Measurements from ENCODE around the gene SLC2A5.

Gene SLC2A5

GRCh38 chr1:9066945-9067807 lies 2.3 kb downstream of the SLC2A5 start:
- 69% methylated on average over 19 of the region's 24 CpGs for WGBS
- no peaks in the 10 kb centered on the region for H3K79me1 ChIP-seq (replicated peaks; ENCODE audit: low read length, poor library complexity, severe bottlenecking)

GRCh38 chr1:9065213-9065751 lies 4.2 kb downstream of the SLC2A5 start:
- no peak overlapping the region for H3K27ac ChIP-seq (ENCODE audit: low read length, poor library complexity, severe bottlenecking)

More at GRCh38 chr1:9066945-9067807, 2.3 kb downstream of the SLC2A5 start:
- no peak overlapping the region for H3K4me3 ChIP-seq (ENCODE audit: insufficient read depth in 1 of 2, low read depth in 1 of 2, low read length in 2 of 2)
- H3K18ac ChIP-seq (ENCODE audit: low read depth in 1 of 2, low read length in 2 of 2): peak overlapping the region; percentile 79 to 99
- H3K36me3 ChIP-seq (ENCODE audit: control insufficient read depth in 1 of 2, insufficient read depth in 2 of 2, low read depth in 1 of 2, low read length in 2 of 2): no peaks in the 10 kb centered on the region
- peak overlapping the region; percentile 25 for H2AK5ac ChIP-seq (ENCODE audit: low read length, severe bottlenecking)
- H3K9ac ChIP-seq (ENCODE audit: low read length): peak overlapping the region; percentile 67
- peak; percentile 91 for DNase-seq
- no peaks in the 10 kb centered on the region for H3K27me3 ChIP-seq (ENCODE audit: control insufficient read depth in 1 of 2, insufficient read depth in 1 of 2, low read length in 2 of 2)
- H4K8ac ChIP-seq (ENCODE audit: low read length): peak overlapping the region; percentile 83
- H2BK5ac ChIP-seq (ENCODE audit: low read depth, low read length, poor library complexity, severe bottlenecking): no peak overlapping the region
- no peak overlapping the region for H3K4me2 ChIP-seq (ENCODE audit: low read length, poor library complexity, severe bottlenecking)
- no peaks in the 10 kb centered on the region for H3K9me3 ChIP-seq (ENCODE audit: control insufficient read depth, low read length)
- H3K14ac ChIP-seq (ENCODE audit: low read length in 2 of 2): peak overlapping the region in 1 of 2 experiments; percentile 92
- no peak overlapping the region for H3K27ac ChIP-seq (ENCODE audit: low read length, poor library complexity, severe bottlenecking)
- H3K23ac ChIP-seq (ENCODE audit: low read length in 2 of 2): no peak overlapping the region
- peaks cover 23% of the 10 kb centered on the region for H3K4me1 ChIP-seq (ENCODE audit: control insufficient read depth, insufficient read depth, low read depth, low read length)
- peak overlapping the region; percentile 80 for H2BK120ac ChIP-seq (ENCODE audit: low read depth, low read length)
- H3K4ac ChIP-seq (ENCODE audit: low read depth in 1 of 2, low read length in 2 of 2): peak overlapping the region; percentile 76 to 92
- H4K91ac ChIP-seq (ENCODE audit: low read length): peak overlapping the region; percentile 71
- H2AFZ ChIP-seq (ENCODE audit: low read depth, low read length): no peak overlapping the region
- H2BK15ac ChIP-seq (ENCODE audit: low read depth, poor library complexity, severe bottlenecking): no peak overlapping the region
- peak overlapping the region; percentile 80 to 100 for H2BK12ac ChIP-seq (ENCODE audit: low read length in 2 of 2)

GRCh38 chr1:9062846-9063245 lies 6.6 kb downstream of the SLC2A5 start:
- no peak for DNase-seq
- WGBS: 90% methylated on average over 3 of the region's 5 CpGs

More at GRCh38 chr1:9065213-9065751, 4.2 kb downstream of the SLC2A5 start:
- Histone ChIP-seq H2BK120ac (ENCODE audit: low read depth, low read length) (no peak overlapping the region), H3K4me3 (ENCODE audit: insufficient read depth in 1 of 2, low read depth in 1 of 2, low read length in 2 of 2) (no peak overlapping the region), H3K23ac (ENCODE audit: low read length in 2 of 2) (no peak overlapping the region), H2BK15ac (ENCODE audit: low read depth, poor library complexity, severe bottlenecking) (peak overlapping the region; percentile 76), H3K18ac (ENCODE audit: low read depth in 1 of 2, low read length in 2 of 2) (peak overlapping the region; percentile 64 to 65), H2BK12ac (ENCODE audit: low read length in 2 of 2) (peak overlapping the region; percentile 27 to 91), H3K9me3 (ENCODE audit: control insufficient read depth, low read length) (no peaks in the 10 kb centered on the region), H2BK5ac (ENCODE audit: low read depth, low read length, poor library complexity, severe bottlenecking) (no peak overlapping the region), H3K9ac (ENCODE audit: low read length) (peak overlapping the region; percentile 71), H3K4ac (ENCODE audit: low read depth in 1 of 2, low read length in 2 of 2) (no peak overlapping the region), H3K27me3 (ENCODE audit: control insufficient read depth in 1 of 2, insufficient read depth in 1 of 2, low read length in 2 of 2) (no peaks in the 10 kb centered on the region), H2AK5ac (ENCODE audit: low read length, severe bottlenecking) (peak overlapping the region; percentile 27), H3K4me1 (ENCODE audit: control insufficient read depth, insufficient read depth, low read depth, low read length) (peaks cover 29% of the 10 kb centered on the region), H3K36me3 (ENCODE audit: control insufficient read depth in 1 of 2, insufficient read depth in 2 of 2, low read depth in 1 of 2, low read length in 2 of 2) (peaks cover 0 to 3% of the 10 kb centered on the region in 2 experiments), H3K4me2 (ENCODE audit: low read length, poor library complexity, severe bottlenecking) (no peak overlapping the region), H3K79me1 (replicated peaks; ENCODE audit: low read length, poor library complexity, severe bottlenecking) (no peaks in the 10 kb centered on the region), H2AFZ (ENCODE audit: low read depth, low read length) (no peak overlapping the region), H4K91ac (ENCODE audit: low read length) (peak overlapping the region; percentile 77), H4K8ac (ENCODE audit: low read length) (peak overlapping the region; percentile 76), H3K14ac (ENCODE audit: low read length in 2 of 2) (no peak overlapping the region)
- 82% methylated on average over 7 of the region's 7 CpGs for WGBS
- no peak for DNase-seq

DNA sequence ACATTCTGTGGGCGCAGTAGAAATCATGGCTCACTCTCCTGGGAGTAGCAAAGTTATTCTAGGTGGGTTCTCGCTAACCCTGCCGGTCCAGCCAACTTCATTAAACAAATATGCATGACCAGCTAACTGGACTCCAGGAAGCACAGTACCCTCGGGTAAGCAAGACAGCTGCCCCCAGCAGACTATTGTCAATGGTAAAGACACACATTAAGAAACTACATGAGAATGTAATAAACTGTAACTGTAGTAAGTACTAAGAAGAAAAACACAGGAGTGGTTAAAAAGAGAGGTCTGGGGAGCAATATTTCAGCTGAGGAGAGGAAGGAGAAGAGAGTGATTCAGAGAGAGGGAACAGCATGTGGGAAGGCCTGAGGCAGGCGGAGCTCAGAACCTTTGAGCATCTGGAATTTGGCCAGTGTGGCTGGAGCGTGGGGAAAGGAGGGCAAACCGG lies 7.4 kb downstream of the SLC2A5 start:
- no peak overlapping the region for H2BK12ac ChIP-seq (ENCODE audit: low read length in 2 of 2)
- H3K14ac ChIP-seq (ENCODE audit: low read length in 2 of 2): no peak overlapping the region
- H4K8ac ChIP-seq (ENCODE audit: low read length): peak overlapping the region; percentile 30
- H3K23ac ChIP-seq (ENCODE audit: low read length in 2 of 2): no peak overlapping the region
- peaks cover 22% of the 10 kb centered on the region for H3K4me1 ChIP-seq (ENCODE audit: control insufficient read depth, insufficient read depth, low read depth, low read length)
- H3K27ac ChIP-seq (ENCODE audit: low read length, poor library complexity, severe bottlenecking): peak overlapping the region; percentile 42
- no peak overlapping the region for H2BK120ac ChIP-seq (ENCODE audit: low read depth, low read length)
- H3K4ac ChIP-seq (ENCODE audit: low read depth in 1 of 2, low read length in 2 of 2): peak overlapping the region in 1 of 2 experiments; percentile 60
- no peak overlapping the region for H2BK15ac ChIP-seq (ENCODE audit: low read depth, poor library complexity, severe bottlenecking)
- H3K4me3 ChIP-seq (ENCODE audit: insufficient read depth in 1 of 2, low read depth in 1 of 2, low read length in 2 of 2): no peak overlapping the region
- H3K4me2 ChIP-seq (ENCODE audit: low read length, poor library complexity, severe bottlenecking): no peak overlapping the region
- no peaks in the 10 kb centered on the region for H3K27me3 ChIP-seq (ENCODE audit: control insufficient read depth in 1 of 2, insufficient read depth in 1 of 2, low read length in 2 of 2)
- no peak overlapping the region for H2AFZ ChIP-seq (ENCODE audit: low read depth, low read length)
- DNase-seq: no peak
- no peak overlapping the region for H3K18ac ChIP-seq (ENCODE audit: low read depth in 1 of 2, low read length in 2 of 2)
- no peak overlapping the region for H4K91ac ChIP-seq (ENCODE audit: low read length)
- no peaks in the 10 kb centered on the region for H3K79me1 ChIP-seq (replicated peaks; ENCODE audit: low read length, poor library complexity, severe bottlenecking)
- H2AK5ac ChIP-seq (ENCODE audit: low read length, severe bottlenecking): no peak overlapping the region
- WGBS: 72% methylated on average over 5 of the region's 7 CpGs
- no peaks in the 10 kb centered on the region for H3K9me3 ChIP-seq (ENCODE audit: control insufficient read depth, low read length)
- H2BK5ac ChIP-seq (ENCODE audit: low read depth, low read length, poor library complexity, severe bottlenecking): no peak overlapping the region
- peaks cover 3 to 4% of the 10 kb centered on the region in 2 experiments for H3K36me3 ChIP-seq (ENCODE audit: control insufficient read depth in 1 of 2, insufficient read depth in 2 of 2, low read depth in 1 of 2, low read length in 2 of 2)
- peak overlapping the region; percentile 28 for H3K9ac ChIP-seq (ENCODE audit: low read length)

More at GRCh38 chr1:9062846-9063245, 6.6 kb downstream of the SLC2A5 start:
- Histone ChIP-seq H2AK5ac (ENCODE audit: low read length, severe bottlenecking) (no peak overlapping the region), H3K36me3 (ENCODE audit: control insufficient read depth in 1 of 2, insufficient read depth in 2 of 2, low read depth in 1 of 2, low read length in 2 of 2) (peaks cover 0 to 4% of the 10 kb centered on the region in 2 experiments), H3K4me3 (ENCODE audit: insufficient read depth in 1 of 2, low read depth in 1 of 2, low read length in 2 of 2) (no peak overlapping the region), H2BK12ac (ENCODE audit: low read length in 2 of 2) (no peak overlapping the region), H3K9me3 (ENCODE audit: control insufficient read depth, low read length) (no peaks in the 10 kb centered on the region), H4K91ac (ENCODE audit: low read length) (no peak overlapping the region), H3K4me2 (ENCODE audit: low read length, poor library complexity, severe bottlenecking) (no peak overlapping the region), H3K4me1 (ENCODE audit: control insufficient read depth, insufficient read depth, low read depth, low read length) (peaks cover 28% of the 10 kb centered on the region), H3K18ac (ENCODE audit: low read depth in 1 of 2, low read length in 2 of 2) (no peak overlapping the region), H3K27me3 (ENCODE audit: control insufficient read depth in 1 of 2, insufficient read depth in 1 of 2, low read length in 2 of 2) (no peaks in the 10 kb centered on the region), H3K14ac (ENCODE audit: low read length in 2 of 2) (no peak overlapping the region), H3K79me1 (replicated peaks; ENCODE audit: low read length, poor library complexity, severe bottlenecking) (no peaks in the 10 kb centered on the region), H3K9ac (ENCODE audit: low read length) (no peak overlapping the region), H3K23ac (ENCODE audit: low read length in 2 of 2) (no peak overlapping the region), H3K27ac (ENCODE audit: low read length, poor library complexity, severe bottlenecking) (no peak overlapping the region), H2BK15ac (ENCODE audit: low read depth, poor library complexity, severe bottlenecking) (no peak overlapping the region), H4K8ac (ENCODE audit: low read length) (no peak overlapping the region), H3K4ac (ENCODE audit: low read depth in 1 of 2, low read length in 2 of 2) (no peak overlapping the region), H2AFZ (ENCODE audit: low read depth, low read length) (no peak overlapping the region), H2BK5ac (ENCODE audit: low read depth, low read length, poor library complexity, severe bottlenecking) (no peak overlapping the region), H2BK120ac (ENCODE audit: low read depth, low read length) (no peak overlapping the region)
